GM19463 (cell line): Measurements from ENCODE around the gene ERN2.

ENCODE experiments used
- ATAC-seq: cut with Tn5 transposase; IDR thresholded peaks from one replicate; pipeline ENCODE4 v1.9.1; 2021; ENCODE audit warnings: mild to moderate bottlenecking, moderate library complexity; ENCODE audit not compliant: unreplicated experiment

Gene ERN2

DNA sequence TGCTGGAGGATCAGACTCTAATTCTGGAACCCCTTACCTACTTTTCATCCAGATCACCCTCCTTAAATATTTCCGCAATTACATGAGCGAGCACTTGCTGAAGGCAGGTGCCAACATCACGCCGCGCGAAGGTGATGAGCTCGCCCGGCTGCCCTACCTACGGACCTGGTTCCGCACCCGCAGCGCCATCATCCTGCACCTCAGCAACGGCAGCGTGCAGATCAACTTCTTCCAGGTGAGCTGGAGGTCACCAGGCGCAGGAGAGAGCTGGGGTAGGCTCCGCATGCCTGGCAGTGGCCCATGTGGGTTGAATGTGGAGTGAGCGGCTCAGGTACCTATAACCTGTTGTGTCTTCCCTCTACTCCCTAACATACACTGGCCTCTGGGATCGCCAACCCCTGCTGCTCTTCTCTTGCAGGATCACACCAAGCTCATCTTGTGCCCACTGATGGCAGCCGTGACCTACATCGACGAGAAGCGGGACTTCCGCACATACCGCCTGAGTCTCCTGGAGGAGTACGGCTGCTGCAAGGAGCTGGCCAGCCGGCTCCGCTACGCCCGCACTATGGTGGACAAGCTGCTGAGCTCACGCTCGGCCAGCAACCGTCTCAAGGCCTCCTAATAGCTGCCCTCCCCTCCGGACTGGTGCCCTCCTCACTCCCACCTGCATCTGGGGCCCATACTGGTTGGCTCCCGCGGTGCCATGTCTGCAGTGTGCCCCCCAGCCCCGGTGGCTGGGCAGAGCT, 23.4 kb downstream of the ERN2 start:
- no peak for ATAC-seq

DNA sequence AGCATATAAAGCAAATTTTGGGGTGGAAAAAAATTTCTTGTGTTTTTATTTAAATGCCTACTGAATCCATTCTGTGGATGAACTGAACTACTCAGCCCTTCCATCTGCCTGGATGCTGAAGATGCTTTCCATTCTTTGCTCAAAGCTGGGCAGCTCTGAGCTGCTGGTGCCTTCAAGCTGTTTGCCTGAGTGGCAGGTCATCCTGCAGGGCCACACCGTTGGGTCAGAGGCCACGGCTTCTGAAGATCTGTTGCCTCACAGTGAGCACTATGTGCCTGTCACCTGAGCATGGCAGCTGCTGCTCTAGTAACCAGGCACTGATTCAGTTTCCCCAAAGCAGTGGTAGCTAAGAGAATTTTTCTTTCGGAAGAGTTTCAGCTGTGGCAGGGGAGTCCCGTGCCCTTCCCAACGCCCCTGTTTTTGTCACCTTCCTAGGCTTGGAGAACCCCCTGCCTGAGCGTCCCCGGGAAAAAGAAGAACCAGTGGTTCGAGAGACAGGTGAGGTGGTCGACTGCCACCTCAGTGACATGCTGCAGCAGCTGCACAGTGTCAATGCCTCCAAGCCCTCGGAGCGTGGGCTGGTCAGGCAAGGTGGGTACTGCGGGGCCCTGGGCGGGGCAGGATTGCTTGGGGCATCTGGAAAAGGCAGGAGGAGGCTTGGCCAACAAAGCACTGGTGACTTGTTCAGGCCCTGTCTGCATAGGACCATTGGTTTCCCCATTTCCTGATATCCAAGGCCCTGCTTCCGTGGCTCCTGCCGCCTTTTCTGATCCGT, 25.8 kb downstream of the ERN2 start:
- no peak for ATAC-seq

DNA sequence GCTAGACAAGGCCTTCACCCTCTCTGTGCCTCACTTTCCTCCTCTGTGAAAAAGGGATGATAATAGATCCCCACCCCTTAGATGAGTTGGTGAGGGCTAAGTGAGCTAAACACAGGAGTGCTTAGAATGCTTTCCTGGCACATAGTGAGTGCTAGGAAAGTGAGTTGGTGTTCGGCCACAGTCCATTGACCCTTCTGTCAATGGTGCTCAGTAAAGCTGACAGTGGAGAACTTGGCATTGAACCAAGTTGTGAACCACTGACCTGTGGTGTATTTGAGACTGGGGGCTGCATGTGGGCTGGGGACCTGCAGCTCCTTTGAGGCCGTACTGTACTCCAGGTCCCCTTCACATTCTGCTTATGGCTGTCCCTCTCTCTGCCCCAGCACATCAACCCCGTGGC, 29.5 kb downstream of the ERN2 start:
- no peak for ATAC-seq

DNA sequence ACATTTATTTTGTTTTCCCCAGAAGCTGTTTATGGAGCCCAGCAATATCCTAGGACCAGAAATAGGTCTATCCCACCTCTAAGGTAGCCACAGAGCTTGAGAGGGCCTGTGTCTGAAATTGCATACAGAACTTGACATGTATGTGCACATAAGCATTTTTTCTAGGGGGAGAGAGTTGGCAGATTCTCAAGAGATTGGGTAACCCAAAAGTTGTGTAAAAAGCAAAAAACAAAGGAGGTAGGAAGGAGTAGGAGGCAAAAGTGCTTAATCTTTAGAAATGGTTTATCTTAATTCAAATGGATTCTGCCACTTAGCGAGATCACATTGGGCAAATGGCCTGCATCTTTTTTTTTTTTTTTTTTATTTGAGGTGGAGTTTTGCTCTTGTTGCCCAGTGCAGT, 30.8 kb downstream of the ERN2 start:
- ATAC-seq: no peak

DNA sequence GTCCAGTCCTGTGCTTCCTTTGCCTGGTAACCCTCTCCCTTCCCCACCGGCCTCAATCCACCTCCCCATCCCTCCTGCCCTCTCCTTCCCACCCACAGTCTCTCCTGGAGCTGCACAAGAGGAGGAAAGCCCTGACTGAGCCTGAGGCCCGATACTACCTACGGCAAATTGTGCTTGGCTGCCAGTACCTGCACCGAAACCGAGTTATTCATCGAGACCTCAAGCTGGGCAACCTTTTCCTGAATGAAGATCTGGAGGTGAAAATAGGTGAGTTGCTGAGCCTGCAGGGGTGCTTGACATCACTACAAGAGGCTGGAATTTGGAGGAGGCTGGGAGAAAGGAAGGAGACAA, 33.1 kb downstream of the ERN2 start:
- ATAC-seq: no peak

DNA sequence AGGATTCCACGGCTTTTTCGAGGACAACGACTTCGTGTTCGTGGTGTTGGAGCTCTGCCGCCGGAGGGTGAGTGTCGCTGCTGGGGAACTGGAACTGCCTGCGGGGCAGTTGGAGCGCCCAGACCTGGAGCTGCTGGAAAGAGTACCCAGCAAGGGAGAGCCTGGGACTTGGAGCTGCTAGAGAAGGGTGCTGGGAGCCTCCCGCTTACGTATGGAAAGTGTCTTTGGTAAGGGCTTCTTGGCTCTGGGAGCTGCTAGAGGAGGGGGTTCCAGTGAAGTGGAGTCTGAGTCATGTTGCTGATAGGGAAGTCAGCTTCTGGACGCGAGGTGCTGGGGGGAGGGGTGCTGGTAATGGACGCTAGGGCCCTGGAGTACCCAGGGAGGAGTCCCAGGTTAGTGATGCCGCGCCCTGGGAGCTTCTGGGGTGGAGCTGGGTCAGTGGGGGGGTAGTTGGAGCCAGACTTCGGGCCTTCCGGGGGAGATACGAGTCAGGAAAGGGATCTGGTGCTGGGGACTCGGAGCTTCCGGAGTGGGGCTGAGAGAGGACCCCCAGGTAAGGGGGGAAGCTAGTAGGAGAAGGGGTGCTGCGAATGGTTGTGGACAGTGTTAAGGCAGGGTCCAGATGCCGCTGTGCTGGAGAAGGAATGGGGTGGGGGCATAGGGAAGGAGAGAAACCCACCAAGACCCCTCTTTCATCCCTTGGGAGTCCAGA, 33.6 kb downstream of the ERN2 start:
- ATAC-seq: no peak

DNA sequence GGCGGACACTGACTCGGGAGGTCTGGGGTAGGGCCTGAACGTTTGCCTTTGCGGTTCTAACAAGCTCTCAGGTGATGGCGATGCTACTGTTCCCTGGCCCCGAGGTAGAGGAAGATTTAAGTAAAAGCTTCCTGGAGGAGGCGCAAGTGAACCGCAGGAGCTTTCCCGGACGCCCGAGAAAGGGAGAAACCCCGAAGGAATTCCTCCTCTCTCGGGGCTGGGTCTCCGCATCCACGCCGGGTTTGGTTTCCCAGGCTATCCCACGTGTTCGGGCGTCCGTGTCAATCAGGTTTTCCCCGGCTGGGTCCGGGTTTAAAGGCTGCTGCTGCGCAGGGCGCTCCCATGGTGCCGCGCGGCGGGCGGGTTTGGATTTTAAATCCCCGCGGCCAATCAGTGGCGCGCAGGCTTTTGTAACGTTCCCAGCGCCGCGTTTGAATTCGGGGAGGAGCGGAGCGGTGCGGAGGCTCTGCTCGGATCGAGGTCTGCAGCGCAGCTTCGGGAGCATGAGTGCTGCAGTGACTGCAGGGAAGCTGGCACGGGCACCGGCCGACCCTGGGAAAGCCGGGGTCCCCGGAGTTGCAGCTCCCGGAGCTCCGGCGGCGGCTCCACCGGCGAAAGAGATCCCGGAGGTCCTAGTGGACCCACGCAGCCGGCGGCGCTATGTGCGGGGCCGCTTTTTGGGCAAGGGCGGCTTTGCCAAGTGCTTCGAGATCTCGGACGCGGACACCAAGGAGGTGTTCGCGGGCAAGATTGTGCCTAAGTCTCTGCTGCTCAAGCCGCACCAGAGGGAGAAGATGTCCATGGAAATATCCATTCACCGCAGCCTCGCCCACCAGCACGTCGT, 34.4 kb downstream of the ERN2 start, which contains the start of gene PLK1:
Gene PLK1 (plus strand): TSS at position 460 of the 844 bp plus-strand sequence. CDS start 44 bp downstream, at position 504.
- ATAC-seq: peak; percentile 88

DNA sequence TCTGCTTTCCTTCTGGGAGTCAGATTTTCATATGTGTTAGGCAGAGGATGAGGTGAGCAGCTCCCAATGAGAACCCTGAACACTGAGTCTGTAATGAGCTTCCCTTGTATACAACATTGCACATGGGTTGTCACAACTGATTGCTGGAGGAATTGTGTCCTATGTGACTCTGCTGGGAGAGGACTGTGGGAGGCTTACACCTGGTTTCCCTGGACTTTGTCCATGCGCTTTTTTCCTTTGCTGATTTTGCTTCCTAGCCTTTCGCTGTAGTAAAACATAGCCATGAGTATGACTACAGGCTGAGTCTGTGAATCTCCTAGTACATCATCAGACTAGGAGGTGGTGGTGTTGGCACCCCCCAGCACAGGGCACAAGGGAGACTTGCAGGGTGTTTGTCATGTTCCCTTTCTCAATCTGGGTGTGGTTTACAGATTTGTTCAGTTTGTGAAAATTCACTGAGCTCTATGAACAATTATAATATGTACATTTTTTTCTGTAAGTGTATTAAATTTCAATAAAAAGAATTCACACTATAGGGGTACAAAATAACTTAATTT, 36.0 kb downstream of the ERN2 start:
- ATAC-seq: no peak

DNA sequence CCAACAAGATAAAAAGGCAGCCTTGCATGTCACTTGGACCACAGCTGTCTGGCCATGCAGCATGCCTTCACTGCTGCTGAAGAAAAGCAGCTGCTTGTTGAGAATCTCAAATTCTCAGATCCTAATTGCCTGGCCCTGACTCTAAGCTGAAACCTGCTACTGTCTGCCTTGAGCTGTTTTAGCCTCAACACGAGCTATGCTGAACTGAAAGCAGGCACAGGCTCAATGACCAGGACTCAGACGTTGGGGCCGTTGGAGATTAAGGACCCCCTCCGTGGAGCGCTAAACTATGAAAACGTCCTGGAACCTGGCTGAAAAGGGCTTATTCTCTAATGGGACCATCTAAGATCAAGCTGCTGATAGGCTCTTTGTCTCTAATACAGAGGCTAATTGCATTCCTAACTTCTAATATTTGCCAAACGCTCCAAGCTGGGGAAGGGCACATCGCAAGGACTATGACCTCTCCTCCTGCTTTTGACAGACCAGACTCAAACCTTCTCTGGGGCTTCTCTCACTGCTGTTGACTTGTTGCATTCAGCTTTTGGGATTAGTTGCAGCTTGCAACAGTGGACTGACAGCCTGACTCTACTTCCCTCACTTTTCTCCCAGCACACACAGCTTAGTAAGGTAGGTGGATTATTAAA, 38.9 kb downstream of the ERN2 start:
- ATAC-seq: no peak

DNA sequence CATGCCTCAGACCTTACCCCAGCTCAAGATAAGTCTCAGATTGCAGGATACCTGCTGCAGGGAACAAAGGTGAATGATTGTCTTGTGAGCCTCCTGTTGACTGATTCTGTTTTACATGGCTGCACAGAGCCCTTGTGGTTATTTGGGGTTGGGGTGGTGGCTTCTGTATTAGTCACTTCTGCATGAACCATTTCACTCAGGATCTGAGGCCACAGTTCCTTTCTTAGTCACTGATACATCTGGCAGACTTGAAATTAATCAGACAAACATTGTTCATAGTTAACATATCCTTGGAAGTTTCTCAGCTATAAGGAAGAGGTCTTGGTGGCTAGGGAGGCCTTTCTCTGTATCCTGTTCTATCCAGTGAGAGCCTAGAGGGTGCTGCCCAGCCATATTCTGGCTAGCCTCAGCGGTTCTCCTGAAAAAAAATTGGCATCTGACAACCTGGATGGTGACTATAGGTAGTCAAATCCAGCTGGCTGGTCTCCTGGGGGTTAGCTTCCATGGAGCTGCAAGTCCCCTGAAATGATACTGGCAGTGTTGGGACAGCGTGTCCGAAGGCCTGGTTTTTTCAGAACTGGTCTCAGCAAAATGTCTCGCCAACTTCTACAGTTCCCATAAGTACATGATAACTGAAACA, 42.8 kb downstream of the ERN2 start:
- peak; percentile 97 for ATAC-seq

DNA sequence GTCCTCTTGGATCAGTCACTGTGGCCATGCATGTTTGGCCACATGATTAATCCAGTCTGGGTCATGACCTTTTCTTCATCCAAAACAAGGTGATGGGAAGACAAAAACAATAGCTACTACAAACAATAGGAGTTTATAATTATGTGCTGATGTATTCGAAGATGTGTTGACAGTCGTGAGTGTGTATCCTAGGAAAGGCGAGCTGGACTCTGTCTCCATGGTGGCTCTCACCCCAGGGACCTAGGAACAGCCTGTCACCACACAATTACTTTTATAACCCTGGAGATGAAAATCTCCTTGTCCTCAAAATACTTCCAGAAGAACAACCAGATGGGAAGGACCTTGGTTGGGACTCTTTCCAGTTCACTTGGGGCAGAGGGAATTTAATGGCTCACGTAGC, 44.1 kb downstream of the ERN2 start:
- no peak for ATAC-seq

DNA sequence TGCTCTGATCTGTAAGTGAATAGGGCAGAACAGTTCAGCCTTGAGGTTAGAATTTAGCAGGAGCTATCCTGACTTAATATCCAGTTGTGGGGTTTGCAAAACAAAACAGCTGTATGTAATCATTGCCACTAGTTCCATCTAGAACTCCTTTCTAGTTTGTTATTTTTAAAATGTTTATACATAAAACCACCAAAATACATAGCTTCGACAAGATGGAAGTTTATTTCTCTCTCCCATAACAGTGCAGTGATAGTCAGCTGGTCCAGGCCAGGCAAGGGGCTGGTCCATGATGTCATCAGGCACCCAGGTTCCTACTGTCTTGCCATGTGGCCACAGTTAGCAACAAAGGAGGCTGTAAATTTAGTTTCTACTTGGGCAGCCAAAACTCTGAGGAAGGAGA, 44.8 kb downstream of the ERN2 start:
- no peak for ATAC-seq

DNA sequence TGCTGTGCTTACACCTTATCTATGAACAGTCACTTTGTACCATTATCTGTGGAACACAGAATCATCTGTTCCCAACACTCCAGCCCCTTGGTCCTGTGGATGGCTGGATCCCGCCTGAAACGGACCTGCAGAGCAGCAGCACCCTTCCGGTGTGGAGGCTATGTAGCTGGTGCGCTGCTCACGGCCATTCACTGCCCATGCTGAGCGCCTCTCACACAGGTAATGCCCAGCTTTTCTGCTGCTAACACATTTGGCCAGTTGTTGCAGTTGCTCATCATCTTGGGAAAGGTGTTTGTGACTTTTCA, 45.7 kb downstream of the ERN2 start:
- no peak for ATAC-seq

DNA sequence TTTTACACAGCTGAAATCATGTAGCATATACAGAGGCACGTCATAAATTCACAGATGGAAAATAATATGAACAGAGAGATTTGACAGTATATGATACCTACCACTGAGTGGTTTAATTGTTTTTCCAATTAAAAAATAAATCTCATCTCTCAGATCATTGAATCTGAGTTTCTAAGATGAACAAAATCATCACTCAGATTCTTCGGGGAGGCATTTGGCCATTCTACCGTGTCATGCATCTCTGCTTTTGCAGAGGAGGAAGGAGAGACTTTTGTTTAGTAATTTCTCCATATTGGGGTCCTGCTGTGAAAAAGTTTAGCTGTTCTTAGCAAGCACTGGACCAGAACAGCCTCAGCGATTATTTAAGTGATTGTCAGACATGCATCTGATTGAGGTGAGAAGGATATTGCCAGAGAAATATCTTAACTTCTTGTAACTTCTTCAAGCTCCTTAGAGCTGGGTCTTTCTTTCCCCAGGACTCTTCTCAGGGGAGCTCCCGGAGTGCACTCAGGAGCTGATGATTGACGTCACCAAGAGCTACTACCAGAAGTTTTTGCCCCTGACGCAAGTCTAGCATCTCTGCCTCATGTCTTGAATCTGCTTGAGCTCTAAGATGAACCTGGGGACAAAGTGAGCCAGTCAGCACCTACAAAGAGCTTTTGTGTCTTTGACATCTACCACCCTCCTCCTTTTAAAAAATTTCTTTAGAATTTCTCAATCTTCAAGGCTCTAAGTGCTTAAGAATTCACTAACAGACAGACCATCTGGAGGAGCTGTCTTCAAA, 46.3 kb downstream of the ERN2 start:
- no peak for ATAC-seq

DNA sequence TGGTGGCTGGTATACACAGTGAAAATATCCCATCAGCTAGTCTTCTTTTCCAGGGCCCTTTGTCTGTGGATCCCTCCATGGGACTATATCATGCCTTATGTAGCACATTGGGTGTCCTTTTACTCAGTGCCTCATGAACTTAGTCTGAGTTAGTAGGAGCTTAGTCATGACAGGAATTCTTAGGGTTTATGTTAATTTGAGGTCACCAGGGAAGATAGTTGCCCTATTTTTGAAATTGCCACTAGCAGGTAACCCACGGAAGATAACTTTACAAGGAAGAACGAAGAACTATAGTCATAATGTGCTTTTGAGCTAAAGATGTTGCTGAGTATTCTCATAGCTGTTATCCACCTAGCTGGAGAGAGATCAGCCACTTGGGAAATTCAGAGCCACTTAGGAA, 49.1 kb downstream of the ERN2 start:
- ATAC-seq: no peak

DNA sequence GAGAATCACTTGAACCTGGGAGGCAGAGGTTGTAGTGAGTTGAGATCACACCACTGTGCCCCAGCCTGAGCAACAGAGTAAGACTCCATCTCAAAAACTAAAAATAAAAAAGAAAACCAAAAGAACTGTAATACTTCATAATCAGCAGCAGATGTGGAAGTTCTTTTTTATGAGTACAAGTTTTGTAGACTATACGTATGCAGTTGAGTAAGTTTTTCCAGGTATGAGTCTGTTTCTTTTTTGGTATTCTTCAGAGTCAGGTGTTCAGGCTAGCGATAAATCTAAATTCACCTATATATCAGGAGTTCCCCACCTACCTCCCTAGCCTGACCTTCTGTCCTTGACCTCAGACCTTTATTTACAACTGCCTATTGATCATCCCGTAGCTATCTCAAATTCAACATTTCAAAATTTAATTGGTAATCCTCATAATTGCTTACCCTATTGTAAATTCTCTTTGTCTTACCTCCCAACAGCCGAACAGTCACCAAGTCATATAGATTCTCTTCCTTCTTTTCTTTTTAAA, 61.0 kb downstream of the ERN2 start:
- no peak for ATAC-seq

DNA sequence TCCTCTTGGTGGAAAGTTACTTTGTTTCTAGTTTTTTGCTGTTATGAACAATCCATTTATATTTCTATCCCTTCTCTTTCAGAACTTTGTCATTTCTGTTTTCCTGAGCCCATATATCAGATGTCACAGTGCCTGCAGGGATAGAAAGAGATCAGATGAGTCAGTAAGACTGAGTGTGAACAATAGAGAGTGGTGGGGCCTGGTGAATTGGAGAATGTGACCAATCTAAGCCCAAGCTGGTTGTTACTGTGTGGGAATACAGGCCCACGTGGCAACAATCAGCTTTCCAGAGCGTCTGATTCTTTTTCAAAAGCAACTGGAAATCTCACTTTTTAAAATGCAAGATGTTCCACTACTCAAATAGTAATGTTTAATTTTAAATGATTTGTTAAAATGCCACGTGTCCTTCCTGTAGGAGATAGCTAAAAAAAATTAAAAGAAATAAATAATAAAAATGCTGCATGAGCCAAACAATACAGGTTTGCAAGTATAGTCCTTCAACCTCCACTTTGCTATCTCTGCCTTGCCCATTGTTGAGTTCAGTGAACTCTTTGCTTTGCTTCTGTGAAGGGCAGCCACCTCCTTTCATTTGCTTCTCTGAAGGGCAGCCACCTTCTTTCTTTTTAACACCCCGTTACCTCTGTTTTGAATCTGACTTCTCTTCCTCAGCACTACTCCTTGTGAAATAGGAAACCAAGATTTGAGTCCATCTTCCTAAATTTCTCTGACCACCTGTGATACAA, 62.2 kb downstream of the ERN2 start:
- no peak for ATAC-seq

DNA sequence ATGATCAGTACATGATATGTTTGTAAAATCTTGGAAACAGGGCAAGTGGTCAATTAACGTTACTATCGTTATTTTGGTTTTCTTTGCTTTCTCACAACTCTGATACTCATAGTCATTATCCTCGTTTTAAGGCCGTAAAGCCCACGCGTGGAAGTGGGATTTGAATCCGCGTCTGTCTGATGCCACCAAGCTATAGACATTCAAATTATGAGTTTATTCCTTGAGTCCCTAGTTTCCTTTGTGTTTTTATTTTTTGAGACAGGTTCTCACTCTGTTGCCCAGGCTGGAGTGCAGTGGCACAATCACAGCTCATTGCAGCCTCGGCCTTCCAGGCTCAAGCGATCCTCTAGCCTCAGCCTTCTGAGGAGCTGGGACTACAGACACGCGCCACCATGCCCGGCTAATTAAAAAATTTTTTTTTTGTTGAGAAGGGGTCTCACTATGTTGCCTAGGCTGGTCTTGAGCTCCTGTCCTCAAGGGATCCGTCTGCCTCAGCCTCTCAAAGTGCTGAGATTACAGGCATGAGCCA, 70.7 kb downstream of the ERN2 start:
- no peak for ATAC-seq
